ENCODE results near the gene LSR. TPM values are rescaled to one million over a fixed set of nuclear protein-coding genes. Genes with fewer than 3 reads are reported as not detected.
A peak's percentile ranks its signal among the peaks of the same experiment; 100 is the strongest.

The LSR gene
- total RNA-seq, 1 experiment from 2014 or later = 152 TPM

- no peaks in the 10 kb centered on the region for H3K23me2 ChIP-seq (ENCODE audit: insufficient read length, low read depth, low read length, poor library complexity, severe bottlenecking)
- H2BK12ac ChIP-seq (ENCODE audit: insufficient read length, low read depth, low read length) = no peak overlapping the region
- H3K79me2 ChIP-seq (ENCODE audit: insufficient read depth, low read length) = no peaks in the 10 kb centered on the region
- H3K27me3 Mint-ChIP-seq (ENCODE audit: low read depth) = peaks cover 18% of the 10 kb centered on the region
- no peaks in the 10 kb centered on the region for H4K20me1 ChIP-seq (ENCODE audit: control insufficient read depth, insufficient read depth, insufficient read length)
- H4K8ac ChIP-seq (replicated peaks; ENCODE audit: insufficient read length, low read depth, low read length) = no peak overlapping the region
- H2BK15ac ChIP-seq (ENCODE audit: low read depth, low read length) = no peak overlapping the region
- no peaks in the 10 kb centered on the region for H3K27me3 ChIP-seq (ENCODE audit: insufficient read depth, low read length)
- H3K4me2 ChIP-seq (ENCODE audit: insufficient read depth, insufficient read length, low read length) = no peak overlapping the region
- H3K27ac Mint-ChIP-seq = peak overlapping the region in 1 of 3 experiments; percentile 27; a peak in 1 of 7 replicates
- H2BK5ac ChIP-seq (ENCODE audit: insufficient read length, low read length) = no peak overlapping the region
- H3K18ac ChIP-seq (ENCODE audit: insufficient read length, low read depth, low read length) = no peak overlapping the region
- H2BK120ac ChIP-seq (ENCODE audit: low read depth, low read length, poor library complexity, severe bottlenecking) = no peak overlapping the region
- H3K4me1 ChIP-seq (ENCODE audit: insufficient read depth, low read length) = no peaks in the 10 kb centered on the region
- H4K91ac ChIP-seq (ENCODE audit: insufficient read length, low read depth, low read length) = no peak overlapping the region
- H3K9me3 Mint-ChIP-seq = no peaks in the 10 kb centered on the region
- peaks cover 0 to 6% of the 10 kb centered on the region in 2 experiments; a peak in 2 of 4 replicates for H3K4me1 Mint-ChIP-seq
- no peak overlapping the region for H3T11ph ChIP-seq (ENCODE audit: low read length)
- H2BK20ac ChIP-seq (ENCODE audit: low read depth, low read length, poor library complexity, severe bottlenecking) = no peak overlapping the region
- H3K4me3 Mint-ChIP-seq = no peak overlapping the region
- no peak overlapping the region for H3K9ac ChIP-seq (ENCODE audit: extremely low read depth, insufficient read length, low read length)
- no peaks in the 10 kb centered on the region for H3K9me3 ChIP-seq (ENCODE audit: control insufficient read depth, low read depth, low read length)
- WGBS (ENCODE audit: extremely low coverage, insufficient read length, low lambda C conversion rate) = no CpG with 5 or more reads among the region's 45 CpGs
- peaks cover 11 to 47% (median 44%) of the 10 kb centered on the region in 3 experiments; a peak in 6 of 7 replicates for H3K36me3 Mint-ChIP-seq (ENCODE audit: insufficient read depth in 1 of 3, low read depth in 3 of 3)
- H3K14ac ChIP-seq (ENCODE audit: insufficient read depth, low read length) = no peak overlapping the region
- H2AK5ac ChIP-seq (ENCODE audit: insufficient read length, low read length) = no peak overlapping the region
- no peak overlapping the region for H3K23ac ChIP-seq (ENCODE audit: insufficient read length, low read depth, low read length)
- no peak overlapping the region for H3K27ac ChIP-seq (ENCODE audit: insufficient read length, low read depth, low read length)
- H4K5ac ChIP-seq (ENCODE audit: insufficient read length, low read depth, low read length) = no peak overlapping the region
- no peaks in the 10 kb centered on the region for H3K79me1 ChIP-seq (ENCODE audit: insufficient read depth, low read depth, low read length, poor library complexity, severe bottlenecking)
- no peak overlapping the region for H3K4ac ChIP-seq (ENCODE audit: low read depth, low read length)
- H2AFZ ChIP-seq (ENCODE audit: low read length) = no peak overlapping the region
- H3K56ac ChIP-seq (ENCODE audit: insufficient read length, low read depth, low read length) = no peak overlapping the region
- DNase-seq = no peak
- TF ChIP-seq, protein P1, sequence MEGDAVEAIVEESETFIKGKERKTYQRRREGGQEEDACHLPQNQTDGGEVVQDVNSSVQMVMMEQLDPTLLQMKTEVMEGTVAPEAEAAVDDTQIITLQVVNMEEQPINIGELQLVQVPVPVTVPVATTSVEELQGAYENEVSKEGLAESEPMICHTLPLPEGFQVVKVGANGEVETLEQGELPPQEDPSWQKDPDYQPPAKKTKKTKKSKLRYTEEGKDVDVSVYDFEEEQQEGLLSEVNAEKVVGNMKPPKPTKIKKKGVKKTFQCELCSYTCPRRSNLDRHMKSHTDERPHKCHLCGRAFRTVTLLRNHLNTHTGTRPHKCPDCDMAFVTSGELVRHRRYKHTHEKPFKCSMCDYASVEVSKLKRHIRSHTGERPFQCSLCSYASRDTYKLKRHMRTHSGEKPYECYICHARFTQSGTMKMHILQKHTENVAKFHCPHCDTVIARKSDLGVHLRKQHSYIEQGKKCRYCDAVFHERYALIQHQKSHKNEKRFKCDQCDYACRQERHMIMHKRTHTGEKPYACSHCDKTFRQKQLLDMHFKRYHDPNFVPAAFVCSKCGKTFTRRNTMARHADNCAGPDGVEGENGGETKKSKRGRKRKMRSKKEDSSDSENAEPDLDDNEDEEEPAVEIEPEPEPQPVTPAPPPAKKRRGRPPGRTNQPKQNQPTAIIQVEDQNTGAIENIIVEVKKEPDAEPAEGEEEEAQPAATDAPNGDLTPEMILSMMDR (conservative IDR thresholded peaks at IDR 0.05) = no peak
Measured at GRCh38 chr19:35278578-35279284, 29.9 kb downstream of the LSR start.
